Effector CD4-positive, alpha-beta T cell (primary cell): ENCODE results near the gene ANKRD23.
"Not testable (repeated sequence)": the region's sequence is repeated elsewhere in the genome, so short reads cannot be mapped to it uniquely, and the experiment has no call there.

ENCODE experiments used
- DNase-seq: peaks from one replicate; pipeline ENCODE4 v3.0.0-alpha.2; 2020

ANKRD23 gene

DNA sequence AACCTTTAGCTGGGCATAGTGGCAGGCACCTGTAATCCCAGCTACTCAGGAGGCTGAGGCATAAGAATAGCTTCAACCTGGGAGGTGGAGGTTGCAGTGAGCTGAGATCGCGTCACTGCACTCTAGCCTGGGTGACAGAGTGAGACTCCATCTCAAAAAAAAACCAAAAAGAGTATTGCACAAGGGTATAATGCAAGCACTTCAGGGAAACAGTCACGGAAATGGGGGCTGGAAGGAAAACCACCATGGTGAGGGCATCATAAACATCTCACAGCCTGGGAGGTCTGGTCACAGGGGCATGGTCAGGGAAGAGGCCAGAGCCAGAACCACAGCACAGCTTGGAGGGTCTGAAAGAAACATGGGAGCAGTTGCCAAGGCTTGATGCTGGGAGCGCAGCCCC, 19.2 kb upstream of the ANKRD23 start:
- DNase-seq: not testable (repeated sequence)

DNA sequence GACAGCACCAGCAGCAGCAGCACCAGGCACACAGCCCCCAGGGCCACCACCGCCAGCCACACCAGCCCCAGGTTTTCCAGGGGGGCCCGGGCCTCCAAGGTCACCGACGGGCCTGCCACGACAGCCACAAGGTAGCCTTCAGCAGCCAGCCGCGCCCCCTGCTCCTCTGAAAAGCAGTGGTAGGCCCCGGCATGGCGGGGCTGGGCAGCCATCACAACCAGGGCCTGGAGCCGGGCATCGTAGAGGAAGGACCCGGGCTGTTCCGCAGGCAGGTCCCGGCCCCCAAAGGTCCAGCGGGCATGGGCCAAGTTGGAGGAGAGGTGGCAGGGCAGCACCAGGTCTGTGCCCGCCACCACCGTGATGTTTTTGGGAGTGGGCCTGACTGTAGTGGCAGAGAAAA, 17.3 kb upstream of the ANKRD23 start:
- DNase-seq: no peak

DNA sequence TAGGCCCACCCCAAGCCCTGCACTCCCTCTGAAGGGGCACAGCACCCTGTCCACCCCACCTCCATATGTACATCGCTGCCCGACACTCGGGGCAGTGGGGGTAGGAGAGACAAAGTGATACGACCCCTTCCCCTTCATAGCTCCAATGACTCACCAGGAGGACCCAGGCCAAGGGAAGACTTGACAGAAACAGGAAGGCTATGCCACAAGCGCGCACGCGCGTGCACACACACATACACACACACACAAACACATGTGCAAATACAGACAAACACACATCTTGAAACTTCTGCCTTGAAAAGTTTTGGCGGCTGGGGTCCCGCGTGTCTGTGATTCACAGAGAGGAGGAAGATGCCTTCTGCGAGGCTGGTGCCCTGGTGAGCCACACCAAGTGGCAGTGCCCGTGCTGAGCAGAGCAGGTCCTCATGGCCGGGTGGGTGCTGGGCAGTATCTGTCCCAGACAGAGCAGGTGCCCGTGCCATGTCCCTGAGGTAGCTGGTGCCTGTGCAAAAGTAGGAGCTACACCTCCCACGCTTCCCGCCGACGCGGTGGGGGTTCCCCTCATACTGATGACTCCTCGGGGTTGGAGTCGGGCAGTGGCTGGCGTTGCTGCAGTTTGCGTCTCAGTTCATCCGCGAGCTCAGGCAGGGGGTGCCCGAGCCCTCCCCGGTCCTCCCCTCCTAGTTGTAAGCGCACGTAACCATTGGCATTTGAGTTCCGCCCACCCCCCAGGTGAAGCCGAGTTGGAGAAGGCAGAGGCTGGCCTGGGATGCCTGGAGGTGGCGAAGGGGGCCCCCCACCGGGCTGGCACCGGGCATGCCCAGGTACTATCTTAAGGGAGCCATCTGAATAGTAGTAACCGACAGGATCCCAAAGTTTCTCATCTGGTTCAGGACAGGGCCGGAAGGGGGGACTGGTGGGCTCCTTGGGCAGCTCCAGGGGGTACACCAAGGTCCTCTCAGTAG, 16.5 kb upstream of the ANKRD23 start:
- no peak for DNase-seq

DNA sequence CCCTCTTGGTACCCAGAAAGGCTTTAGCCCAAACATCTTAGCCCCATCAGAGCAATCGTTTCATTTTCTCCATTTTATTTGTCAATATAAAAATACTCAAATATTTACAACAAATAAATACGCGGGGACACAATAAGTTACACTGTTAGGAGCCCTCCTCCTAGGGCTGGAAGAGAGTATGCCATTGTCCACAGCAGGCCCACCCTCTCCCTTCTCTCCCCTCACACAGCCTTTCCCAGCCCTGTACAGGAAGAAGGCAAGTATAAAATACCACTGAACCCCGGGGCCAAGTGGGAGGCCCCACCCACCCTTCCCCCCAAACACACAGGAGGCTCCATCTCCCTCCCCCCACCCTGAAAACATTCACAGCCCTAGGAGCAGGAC, 15.9 kb upstream of the ANKRD23 start:
- no peak for DNase-seq

DNA sequence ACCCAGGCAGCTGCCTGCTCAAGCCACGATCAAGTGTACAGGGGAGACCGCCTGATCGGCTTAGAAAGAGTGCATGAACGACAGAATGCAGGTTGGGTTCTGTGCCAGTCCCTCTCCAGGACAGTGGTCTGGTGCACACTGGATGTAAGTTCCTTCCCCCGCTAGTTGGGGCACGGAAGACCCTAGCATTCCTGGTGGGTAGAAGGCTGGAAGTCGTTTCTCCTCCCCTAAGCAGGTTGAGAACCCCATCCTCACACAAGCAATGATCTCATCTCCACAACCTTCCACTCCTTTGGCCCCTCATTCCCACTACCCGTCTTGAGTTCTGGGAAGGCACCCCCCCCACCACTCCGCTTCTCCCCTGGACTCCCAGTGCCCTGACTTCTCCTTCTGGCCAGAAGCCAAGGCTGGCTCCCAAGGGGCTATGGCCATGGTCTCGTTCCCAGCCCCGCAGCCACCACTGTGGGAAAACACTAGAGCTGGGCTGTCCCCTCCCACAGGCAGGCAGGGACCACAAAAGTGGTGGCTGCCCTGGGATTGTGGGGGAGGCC, 15.4 kb upstream of the ANKRD23 start:
- no peak for DNase-seq

DNA sequence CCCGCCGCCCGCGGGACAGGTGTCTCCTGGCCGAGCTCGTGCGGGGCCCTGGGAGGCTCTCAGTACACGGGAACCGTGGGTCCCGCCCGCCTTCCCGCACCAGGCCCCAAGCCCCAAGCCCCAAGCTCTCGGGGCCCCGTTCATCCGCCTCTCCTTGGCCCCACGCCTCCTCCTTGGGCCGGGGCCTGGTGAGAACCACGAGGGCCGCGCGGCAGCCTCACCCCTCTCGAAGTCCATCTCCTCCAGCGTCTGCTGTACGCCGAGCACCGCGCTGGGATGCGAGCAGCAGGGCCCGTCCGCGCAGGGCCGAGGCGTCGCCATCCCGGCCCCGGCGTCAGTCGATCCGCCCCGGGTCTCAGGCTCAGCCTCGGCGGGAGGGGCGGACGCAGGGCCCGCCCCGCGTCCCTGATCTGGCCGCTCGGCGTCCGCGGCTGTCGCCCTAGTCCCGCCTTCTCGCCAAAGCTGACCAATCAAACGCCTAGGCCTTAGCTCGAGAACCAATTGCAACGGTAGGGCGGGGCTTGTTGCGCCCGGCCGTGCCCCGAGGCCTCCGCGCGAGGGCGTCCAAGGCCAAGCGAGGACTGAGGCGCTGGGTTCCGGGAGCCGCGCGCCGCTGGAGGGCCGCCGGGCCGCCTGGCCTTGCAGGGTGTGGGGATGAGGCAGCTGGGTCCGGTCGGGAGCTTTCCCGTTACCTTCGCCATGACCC, 14.0 kb upstream of the ANKRD23 start, which contains the start of gene ANKRD39:
Gene ANKRD39 (minus strand): TSS at position 350 of the 706 bp plus-strand sequence. CDS start 29 bp downstream, at position 321.
- peak; percentile 97 for DNase-seq

DNA sequence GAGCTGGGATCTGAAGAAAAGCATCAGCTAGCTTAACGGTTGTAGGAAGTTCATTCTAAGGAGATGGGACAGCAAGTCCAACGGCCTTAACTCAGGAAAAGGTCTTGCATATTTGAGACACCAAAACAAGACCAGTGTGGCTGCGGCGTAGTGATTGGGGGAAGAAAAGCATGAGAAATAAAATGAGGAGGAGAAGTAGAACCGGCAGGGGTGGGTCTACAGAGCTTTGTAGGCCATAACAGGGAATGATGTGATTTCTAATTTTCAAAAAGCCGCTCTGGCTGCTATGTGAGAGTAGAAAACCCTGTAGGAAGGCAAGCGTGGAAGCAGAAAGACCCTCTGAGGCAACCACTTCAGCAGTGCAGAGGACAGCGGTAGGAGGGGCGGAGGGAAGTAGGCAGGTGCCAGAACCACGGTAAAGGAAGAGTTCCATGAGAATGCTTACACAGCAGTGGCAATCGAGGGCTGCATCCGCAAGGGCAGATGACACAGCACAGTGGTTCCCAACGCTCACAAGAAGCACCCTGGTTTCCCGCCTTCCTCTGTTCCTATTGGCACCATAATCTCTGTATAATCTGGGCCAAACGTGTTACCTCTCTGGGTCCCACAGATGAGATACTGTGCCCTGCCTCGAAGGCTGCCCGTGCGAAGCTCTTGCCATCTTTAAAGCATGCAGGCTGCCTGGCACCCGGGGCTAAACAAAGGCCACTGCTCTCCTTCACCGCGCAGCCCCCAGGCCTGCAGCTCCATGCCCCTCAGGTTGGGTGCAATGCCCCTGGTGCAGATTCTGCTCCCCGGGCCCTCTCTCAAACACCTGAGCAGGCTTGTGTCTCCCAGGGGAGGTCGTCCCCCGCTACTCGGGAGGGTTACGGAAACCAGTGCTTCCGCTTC, 13.2 kb upstream of the ANKRD23 start:
- DNase-seq: peak; percentile 40

DNA sequence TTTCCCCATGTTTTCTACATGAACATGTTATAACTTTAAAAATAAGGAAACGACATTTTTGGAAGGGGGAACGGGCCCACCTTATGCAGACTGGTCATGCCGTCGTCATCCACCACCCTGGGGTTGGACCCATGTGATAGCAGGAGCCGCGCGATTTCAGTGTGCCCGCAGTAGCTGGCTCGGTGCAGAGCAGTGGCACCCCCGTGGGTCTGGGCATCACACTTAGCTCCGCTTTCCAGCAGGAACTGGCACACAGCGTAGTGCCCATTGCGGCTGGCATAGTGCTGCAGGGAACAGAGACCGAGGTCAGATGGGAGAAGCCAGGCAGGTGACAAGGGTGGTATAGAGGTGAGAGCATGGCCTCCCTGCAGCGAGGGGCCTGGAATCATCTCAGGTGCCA, 9.5 kb upstream of the ANKRD23 start:
- no peak for DNase-seq

DNA sequence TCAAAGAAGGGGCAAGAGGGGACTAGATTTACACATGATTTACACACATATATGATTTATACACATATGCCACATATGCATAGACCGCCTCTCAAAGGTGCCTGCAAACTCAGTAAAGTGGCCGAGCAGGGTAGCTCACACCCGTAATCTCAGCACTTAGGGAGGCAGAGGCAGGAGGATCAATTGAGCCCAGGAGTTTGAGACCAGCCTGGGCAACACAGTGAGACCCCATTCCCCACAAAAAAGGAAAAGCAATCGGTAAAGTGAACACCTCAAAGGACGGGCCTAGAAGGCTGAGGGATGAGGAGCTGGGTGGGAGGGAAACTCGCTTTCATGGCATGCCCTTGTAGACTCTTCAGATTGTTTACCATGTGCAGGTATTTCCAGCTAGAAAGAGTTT, 8.8 kb upstream of the ANKRD23 start:
- DNase-seq: no peak

DNA sequence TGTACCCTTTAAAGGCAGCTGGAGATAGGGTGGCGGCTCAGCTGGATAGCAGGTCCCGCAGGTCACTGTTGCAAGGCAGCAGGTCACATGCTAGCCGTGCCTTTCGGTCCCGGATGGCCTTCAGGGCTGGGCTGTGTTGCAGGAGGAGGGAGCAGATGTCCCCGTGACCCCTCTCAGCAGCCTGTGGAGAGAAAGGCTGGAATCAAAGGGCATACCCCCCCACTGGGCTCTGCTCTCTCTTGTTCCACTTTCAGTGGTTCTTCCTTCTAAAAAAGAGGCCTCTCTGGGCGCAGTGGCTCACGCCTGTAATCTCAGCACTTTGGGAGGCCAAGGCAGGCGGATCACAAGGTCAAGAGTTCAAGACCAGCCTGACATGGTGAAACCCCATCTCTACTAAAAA, 4.4 kb upstream of the ANKRD23 start:
- DNase-seq: no peak

DNA sequence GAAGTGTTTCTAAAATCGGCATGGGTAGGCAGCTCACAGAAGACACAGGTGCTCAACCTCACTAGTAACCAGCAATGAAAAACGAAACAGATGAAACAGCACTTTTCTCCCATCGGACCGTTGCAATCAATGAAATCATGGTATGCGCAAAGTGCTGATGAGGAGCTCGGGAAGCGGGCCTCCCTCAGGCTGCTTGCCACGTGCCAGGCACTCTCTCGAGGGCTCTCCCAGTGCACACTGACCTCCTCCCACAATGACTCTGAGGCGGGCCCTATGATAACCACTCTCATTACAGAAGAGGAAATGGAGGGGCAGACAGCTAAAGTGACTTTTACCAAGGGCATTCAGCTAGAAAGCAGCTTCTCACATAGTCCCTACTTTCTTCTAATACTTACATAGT, 3.8 kb upstream of the ANKRD23 start:
- no peak for DNase-seq

DNA sequence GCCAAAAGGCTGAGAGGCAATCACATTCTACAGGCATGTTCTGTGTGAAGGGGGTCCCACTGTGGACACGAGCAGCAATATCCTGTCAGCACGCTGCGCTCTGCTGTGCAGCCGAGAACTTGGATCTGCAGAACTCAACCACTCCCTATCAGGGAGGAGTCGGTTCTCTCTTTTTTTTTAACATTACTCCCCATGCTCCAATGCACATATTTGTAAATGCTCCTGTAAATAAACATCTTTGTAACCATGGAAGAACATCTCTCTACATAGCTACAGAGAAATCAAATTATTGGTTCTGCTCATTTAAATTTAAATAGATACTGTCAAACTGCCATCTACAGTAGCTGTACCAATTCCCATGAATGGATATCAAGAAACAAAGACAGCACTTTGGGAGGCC, 3.0 kb upstream of the ANKRD23 start:
- no peak for DNase-seq

DNA sequence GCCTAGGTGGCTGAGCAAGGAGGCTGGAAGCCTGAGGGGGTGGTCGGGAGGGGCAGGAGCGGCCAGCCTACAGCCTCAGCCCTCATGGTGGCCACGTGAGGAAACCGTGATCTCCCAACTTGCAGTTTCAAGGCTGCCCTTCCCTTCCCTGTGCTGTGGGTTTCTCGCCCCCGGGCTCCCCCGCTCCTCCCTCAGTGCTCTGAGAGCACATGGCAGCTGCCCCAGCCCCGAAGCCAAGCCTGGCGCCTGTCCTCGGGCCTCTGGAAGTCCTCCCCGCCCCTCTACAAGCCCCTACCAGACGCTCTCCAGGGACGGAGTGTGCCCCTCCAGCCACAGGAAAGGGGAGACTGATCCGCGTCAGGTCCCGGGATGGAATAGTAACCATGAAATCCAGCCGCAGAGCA, 586 bp upstream of the ANKRD23 start:
- no peak for DNase-seq

DNA sequence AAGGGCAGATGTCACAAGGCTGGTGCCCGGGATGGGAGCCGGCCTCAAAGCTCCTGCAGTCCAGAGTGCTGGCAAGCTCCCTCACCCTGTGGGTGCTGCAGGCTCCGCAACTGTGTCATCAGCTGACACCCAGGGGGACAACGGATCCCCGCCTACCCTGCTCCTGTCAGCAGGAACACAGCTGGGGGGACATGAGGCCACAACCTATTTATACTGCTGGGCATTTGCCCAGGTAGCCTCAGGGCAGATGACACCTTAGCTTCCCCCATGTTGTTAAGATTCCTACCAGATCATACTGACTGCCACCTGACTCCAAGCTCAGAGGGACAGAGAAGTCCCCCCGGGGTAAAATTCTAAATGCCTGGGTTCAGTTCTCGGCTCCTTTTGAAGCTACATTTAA, 1.2 kb downstream of the ANKRD23 start:
- DNase-seq: no peak

DNA sequence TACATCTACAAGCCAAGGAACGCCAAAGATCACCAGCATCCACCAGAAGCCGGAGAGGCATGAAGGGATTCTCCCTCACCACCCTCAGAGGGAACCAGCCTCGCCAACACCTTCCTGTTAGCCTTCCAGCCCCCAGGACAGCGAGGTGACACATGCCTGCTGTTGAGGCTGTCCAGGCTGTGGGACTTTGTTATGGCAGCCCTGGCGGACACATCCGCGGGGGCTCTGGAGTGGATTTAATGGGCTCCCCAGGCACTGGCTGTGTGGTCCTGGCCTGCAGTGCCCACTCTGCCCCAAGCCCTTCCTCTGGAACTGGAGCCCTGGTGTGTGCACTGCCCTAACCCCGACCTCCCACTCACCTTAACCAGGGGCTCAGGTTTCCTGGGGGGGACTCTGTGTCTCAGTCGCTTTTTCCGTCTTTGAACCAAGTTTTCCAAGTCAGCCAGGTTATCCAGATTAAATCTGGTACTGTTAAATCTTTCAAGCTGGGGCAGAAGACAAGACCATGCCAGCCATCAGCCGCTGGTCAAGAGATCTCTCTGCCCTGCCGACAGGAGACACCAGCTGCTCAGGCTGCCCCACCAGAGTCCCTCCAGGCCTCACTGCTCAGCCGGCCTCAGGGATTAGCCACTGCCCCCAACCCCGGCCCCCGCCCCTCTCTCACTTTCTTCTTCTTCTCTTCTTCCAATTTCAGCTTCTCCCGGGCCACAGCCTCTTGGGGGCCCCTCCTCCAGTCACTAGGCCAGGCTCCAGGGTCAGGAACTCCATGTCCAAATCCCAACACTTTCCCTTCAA, 1.9 kb downstream of the ANKRD23 start:
- DNase-seq: no peak

DNA sequence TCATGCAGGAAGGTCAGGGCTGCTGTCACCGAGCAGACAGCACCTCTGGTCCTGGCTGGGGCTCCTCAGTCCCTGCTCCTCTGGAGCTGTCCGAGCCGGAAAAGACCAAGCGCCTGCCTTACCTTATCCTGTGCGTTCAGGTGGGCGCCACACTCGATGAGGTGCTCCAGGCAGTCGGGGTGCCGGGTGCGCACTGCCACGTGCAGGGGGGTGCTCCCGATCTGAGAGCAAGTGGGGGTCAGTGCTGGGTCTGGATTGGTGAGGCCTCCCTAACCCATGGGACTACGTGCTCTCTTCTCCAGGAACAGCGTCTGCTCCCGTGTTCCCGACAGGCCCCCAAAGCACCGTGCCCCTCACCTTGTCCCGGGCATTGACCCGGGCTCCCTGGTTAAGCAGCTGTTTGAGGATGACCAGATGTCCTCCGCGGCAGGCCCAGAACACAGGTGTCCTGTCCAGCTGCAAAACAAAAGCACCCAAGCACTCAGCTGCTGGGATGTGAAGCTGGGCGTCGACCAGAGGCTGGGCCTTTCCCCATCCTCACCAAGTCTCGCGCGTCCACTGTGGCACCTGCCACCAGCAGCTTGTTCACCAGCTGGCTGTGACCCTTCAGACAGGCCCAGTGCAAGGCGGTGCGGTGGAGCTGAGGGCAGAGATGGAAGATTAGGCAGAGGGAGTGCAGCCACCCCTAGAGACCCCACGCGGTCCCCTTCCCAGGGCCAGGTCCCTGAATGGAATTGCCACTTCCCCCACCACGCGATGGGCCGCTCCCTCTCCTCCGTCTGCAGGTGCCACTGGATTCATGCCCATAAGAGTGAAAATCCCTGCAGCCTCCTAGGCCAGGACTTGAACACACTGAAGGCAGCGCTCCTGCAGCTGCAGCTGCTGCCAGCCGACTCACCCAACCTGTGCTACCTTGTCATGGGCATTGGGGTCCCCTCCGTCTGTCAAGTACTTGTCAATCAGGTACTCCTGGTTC, 3.7 kb downstream of the ANKRD23 start:
- no peak for DNase-seq

DNA sequence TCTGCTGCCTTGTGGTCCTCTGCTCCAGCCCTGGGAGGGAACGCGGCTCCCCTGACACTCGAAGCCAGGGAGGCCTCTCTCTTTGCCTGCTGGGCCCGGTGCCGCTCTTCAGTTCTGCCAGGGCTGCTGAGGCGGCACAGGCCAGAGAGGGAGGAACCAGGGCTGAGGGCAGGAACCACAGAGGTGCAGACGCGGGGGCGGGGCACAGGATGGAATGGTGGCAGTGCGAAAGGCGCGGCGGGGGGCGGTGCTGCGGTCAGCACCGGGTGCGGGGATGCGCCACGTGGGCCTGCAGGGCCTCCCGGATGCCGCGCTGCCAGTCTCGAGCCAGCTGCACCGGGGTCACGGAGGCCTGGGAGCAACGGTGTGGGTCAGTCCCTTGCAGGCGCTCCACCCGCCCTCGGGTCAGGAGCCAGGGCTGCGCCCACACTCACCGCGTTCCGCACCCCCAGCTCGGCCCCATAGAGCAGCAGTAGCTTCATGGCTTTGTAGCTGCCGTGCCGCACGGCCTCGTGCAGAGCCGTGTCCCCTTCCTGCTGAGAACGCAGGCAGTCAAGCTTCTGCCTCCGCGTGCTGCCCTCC, 4.4 kb downstream of the ANKRD23 start:
- peak; percentile 65 for DNase-seq

DNA sequence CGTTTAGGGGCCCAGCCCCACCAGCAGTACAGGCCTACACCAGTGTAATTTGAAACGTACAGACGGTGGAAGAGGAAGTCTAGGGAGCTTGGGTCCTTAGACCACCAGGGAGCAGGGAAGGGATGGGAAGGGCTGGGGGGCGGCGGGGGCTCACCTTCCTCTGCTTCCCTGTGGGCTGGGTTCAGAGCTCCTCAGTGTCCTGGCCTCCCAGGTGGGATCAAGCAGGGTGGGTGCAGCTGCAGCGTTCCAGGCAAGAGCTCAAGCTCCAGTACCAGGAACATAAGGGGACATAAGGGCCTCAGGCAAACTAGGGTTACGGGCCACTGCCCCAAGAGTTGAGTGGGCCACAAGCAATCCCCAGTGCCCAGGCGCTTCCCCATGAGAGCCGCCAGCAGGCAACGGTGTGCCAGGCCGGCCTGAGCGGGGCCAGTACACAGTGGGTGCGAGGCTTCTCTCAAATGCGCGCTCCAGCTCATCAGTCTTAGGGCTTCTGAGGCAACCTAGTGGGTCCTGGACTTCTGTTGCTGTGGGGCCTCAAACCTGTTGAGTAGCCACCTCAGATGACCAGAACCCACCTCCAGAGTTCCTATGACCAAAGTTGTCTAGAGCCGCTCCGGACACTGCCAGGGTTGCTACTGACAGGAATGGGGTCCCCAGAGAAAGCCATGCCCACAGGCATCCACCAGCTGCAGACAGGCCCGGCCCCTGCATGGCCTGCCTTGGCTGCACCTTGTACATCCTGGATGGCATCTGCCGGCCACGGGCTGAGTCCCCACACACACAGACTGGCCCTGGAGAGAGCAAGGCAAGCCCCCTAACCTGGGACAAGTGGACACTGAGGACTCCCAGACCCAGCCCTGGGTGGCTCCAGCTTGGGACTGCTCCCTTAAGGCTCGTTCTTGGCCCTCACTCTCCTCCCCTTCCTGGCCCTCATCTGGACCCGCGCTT, 5.2 kb downstream of the ANKRD23 start:
- DNase-seq: no peak

DNA sequence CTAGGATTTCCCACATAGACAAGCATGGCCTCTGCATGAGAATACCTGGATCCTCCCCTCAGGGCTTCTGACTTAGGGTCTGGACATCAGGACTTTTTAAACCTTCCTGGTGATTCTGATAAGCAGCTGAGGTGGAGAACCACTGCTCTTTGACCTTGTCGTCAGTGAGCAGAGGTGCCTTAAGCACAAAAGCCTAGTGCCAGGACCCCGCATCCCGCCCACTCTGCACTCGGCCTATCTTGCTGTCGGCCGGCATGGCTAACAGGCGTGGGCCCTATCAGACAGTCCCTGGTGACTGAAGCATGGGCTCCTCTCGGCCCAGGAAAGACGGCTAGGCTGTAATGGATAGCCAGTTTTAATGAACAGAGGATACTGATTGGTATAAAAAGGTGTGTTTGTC, 6.2 kb downstream of the ANKRD23 start:
- no peak for DNase-seq
